GM19238 (cell line): ENCODE measurements around the gene AMH.

Experiments used
- DNase-seq: peaks from one replicate; pipeline ENCODE4 v3.0.0; 2011; ENCODE audit warnings: low spot score; ENCODE audit not compliant: insufficient read length

AMH gene

GRCh38 chr19:2221250-2221831, 27.8 kb upstream of the AMH start:
- no peak for DNase-seq

- DNase-seq = no peak
These were observed 27.2 kb upstream of the AMH start for GRCh38 chr19:2221918-2222317.

GRCh38 chr19:2223391-2223790, 25.7 kb upstream of the AMH start:
- DNase-seq = no peak

- DNase-seq = peak; percentile 67
These were observed 25.2 kb upstream of the AMH start for GRCh38 chr19:2223959-2224358.

GRCh38 chr19:2224754-2225349, 24.3 kb upstream of the AMH start:
- DNase-seq = no peak

- DNase-seq = no peak
These were observed 23.6 kb upstream of the AMH start for GRCh38 chr19:2225415-2226050.

GRCh38 chr19:2226051-2226839, 22.9 kb upstream of the AMH start:
- no peak for DNase-seq

GRCh38 chr19:2226840-2227360, 22.2 kb upstream of the AMH start:
- DNase-seq = no peak

GRCh38 chr19:2227415-2228156, 21.5 kb upstream of the AMH start:
- DNase-seq = no peak

GRCh38 chr19:2228157-2229030, 20.7 kb upstream of the AMH start:
- no peak for DNase-seq

GRCh38 chr19:2229103-2230032, 19.8 kb upstream of the AMH start:
- DNase-seq = no peak

GRCh38 chr19:2230033-2230531, 19.0 kb upstream of the AMH start:
- no peak for DNase-seq

GRCh38 chr19:2230807-2231533, 18.2 kb upstream of the AMH start:
- no peak for DNase-seq

- no peak for DNase-seq
These were observed 17.4 kb upstream of the AMH start for GRCh38 chr19:2231621-2232221.

GRCh38 chr19:2232286-2233151, 16.6 kb upstream of the AMH start:
- DNase-seq = no peak

- DNase-seq = no peak
These were observed 15.4 kb upstream of the AMH start for GRCh38 chr19:2233601-2234280.
